A673 (cell line): ENCODE results near the gene CABLES2.

ENCODE experiments used
- CTCF ChIP-seq: fragments of 300-800, 200-600 bp; sonication (generic); conservative IDR thresholded peaks from 2 replicates; pipeline ENCODE4 v1.5.1; 2017; ENCODE audit warnings: low read depth, mild to moderate bottlenecking, antibody characterized with exemption, low read length, moderate library complexity, mixed read lengths
- EZH2 ChIP-seq: fragments of 200-600 bp; sonication (generic); IDR thresholded peaks from 2 replicates; pipeline ENCODE4 v1.6.1; 2017; ENCODE audit warnings: borderline replicate concordance, low read depth, mild to moderate bottlenecking, mixed read lengths, antibody characterized with exemption, low read length; ENCODE audit not compliant: poor library complexity, severe bottlenecking

GRCh38 chr20:62370115-62370806 lies 36.8 kb downstream of the CABLES2 start:
- TF ChIP-seq CTCF (no peak), EZH2 (no peak)
